GM12878 (cell line): ENCODE data around the gene TIMM21. TPM values are rescaled to one million over a fixed set of nuclear protein-coding genes. Genes with fewer than 3 reads are reported as not detected.

Experiments used
- ATAC-seq: fragments of 200-7000 bp; cut with Tn5 transposase; 3 replicates; pipeline ENCODE4 v1.9.1; 2020; ENCODE audit warnings: mild to moderate bottlenecking, moderate library complexity
- BruUV-seq: library from RNA; stranded (reverse); fragments of 400-500 nt; replicated peaks from 2 replicates; lab custom pipeline; 2021; lab: Mats Ljungman, UMichigan
- CTCF ChIA-PET: fragments of 300-600 bp; sonication (Branson Sonifier 250); formaldehyde crosslinking; extraction: SDS; loops from one replicate; lab custom pipeline; 2021; ENCODE audit warnings: inconsistent platforms; lab: Yijun Ruan, JAX
- POLR2A ChIA-PET: fragments of 350-600 bp; formaldehyde crosslinking; extraction: SDS; loops from one replicate; lab custom pipeline; 2021; ENCODE audit warnings: inconsistent platforms; lab: Charles Lee
- RAD21 ChIA-PET: fragments of 300-600 bp; sonication (Branson Sonifier 250); formaldehyde crosslinking; loops from one replicate; lab custom pipeline; 2023; ENCODE audit warnings: antibody characterized with exemption; ENCODE audit not compliant: unreplicated experiment; lab: Charles Lee
- SMC1A ChIA-PET: fragments of 300-600 bp; sonication (Branson Sonifier 250); formaldehyde crosslinking; loops from one replicate; lab custom pipeline; 2023; ENCODE audit not compliant: unreplicated experiment, uncharacterized antibody; lab: Charles Lee
- DNase-seq: peaks from one replicate; pipeline ENCODE4 v3.0.0-alpha.2; 2011; ENCODE audit warnings: low read depth, low spot score
- FAIRE-seq: peaks from 3 replicates; lab custom pipeline; 2011; peaks lifted over from hg19 to GRCh38; lab: Jason Lieb, UNC
- H2AFZ ChIP-seq: 2 replicates; pipeline ENCODE4 v1.6.0; 2011; ENCODE audit warnings: low read depth, low read length, control low read depth; ENCODE audit not compliant: control insufficient read depth
- H3K27ac ChIP-seq: 2 replicates; pipeline ENCODE4 v1.5.1; 2011; ENCODE audit warnings: control low read depth; ENCODE audit not compliant: control insufficient read depth, insufficient read depth
- H3K27me3 ChIP-seq, 2 experiments: replicated peaks in 1 of 2; 2 replicates each; pipeline versions ENCODE4 v1.6.0 to v1.6.1; 2011; ENCODE audit warnings: low read length in 1 of 2; ENCODE audit not compliant: control insufficient read depth in 2 of 2, insufficient read depth in 2 of 2
- H3K36me3 ChIP-seq, 2 experiments: 2 replicates each; pipeline ENCODE4 v1.5.1; 2011; ENCODE audit warnings: low read length in 1 of 2; ENCODE audit not compliant: control insufficient read depth in 2 of 2, insufficient read depth in 2 of 2
- H3K4me1 ChIP-seq: 2 replicates; pipeline ENCODE4 v1.6.1; 2011; ENCODE audit warnings: mild to moderate bottlenecking, low read length, moderate library complexity, mixed read lengths; ENCODE audit not compliant: control insufficient read depth, insufficient read depth
- H3K4me2 ChIP-seq: 2 replicates; pipeline ENCODE4 v1.6.0; 2011; ENCODE audit warnings: control low read depth; ENCODE audit not compliant: control insufficient read depth, insufficient read depth
- H3K4me3 ChIP-seq: fragments of 200-600 bp; sonication (generic); 2 replicates; pipeline ENCODE4 v1.5.1; 2016
- H3K79me2 ChIP-seq: 2 replicates; pipeline ENCODE4 v1.6.0; 2011; ENCODE audit warnings: low read length; ENCODE audit not compliant: control insufficient read depth, insufficient read depth
- H3K9ac ChIP-seq: 2 replicates; pipeline ENCODE4 v1.8.0; 2011; ENCODE audit warnings: low read length, control low read depth, mixed read lengths; ENCODE audit not compliant: control insufficient read depth, insufficient read depth
- H3K9me3 ChIP-seq: replicated peaks from 3 replicates; pipeline ENCODE4 v1.5.1; 2011; ENCODE audit warnings: mild to moderate bottlenecking, low read length; ENCODE audit not compliant: control insufficient read depth, insufficient read depth
- H4K20me1 ChIP-seq: 2 replicates; pipeline ENCODE4 v1.6.0; 2011; ENCODE audit not compliant: control insufficient read depth, insufficient read depth
- ASH2L ChIP-seq: fragments of 300-600, 200-600 bp; sonication (generic); IDR thresholded peaks from 2 replicates; pipeline ENCODE4 v1.6.1; 2017; ENCODE audit warnings: low read depth, mild to moderate bottlenecking, borderline replicate concordance
- E2F4 ChIP-seq: IDR thresholded peaks from 2 replicates; pipeline ENCODE4 v1.6.1; 2012; ENCODE audit warnings: low read depth, low read length, improper control_type of control experiment
- IKZF1 ChIP-seq: fragments of 450-650 bp; conservative IDR thresholded peaks from 2 replicates; pipeline ENCODE4 v1.6.1; 2017; ENCODE audit warnings: antibody characterized with exemption, mild to moderate bottlenecking
- IKZF2 ChIP-seq, 2 experiments: fragments of 450-650 bp; IDR thresholded peaks; 2 replicates each; pipeline ENCODE4 v1.6.1; 2017; ENCODE audit warnings: mild to moderate bottlenecking in 2 of 2, moderate library complexity in 2 of 2
- IRF4 ChIP-seq: IDR thresholded peaks from 2 replicates; pipeline ENCODE4 v1.6.1; 2011; ENCODE audit warnings: low read depth, low read length
- MEF2B ChIP-seq: fragments of 450-650 bp; IDR thresholded peaks from 2 replicates; pipeline ENCODE4 v1.6.1; 2018; ENCODE audit warnings: mild to moderate bottlenecking, moderate library complexity; ENCODE audit not compliant: partially characterized antibody, poor library complexity, severe bottlenecking
- MYC ChIP-seq: IDR thresholded peaks from 2 replicates; pipeline ENCODE4 v1.6.1; 2011; ENCODE audit warnings: mild to moderate bottlenecking, low read length, moderate library complexity, inconsistent platforms; ENCODE audit not compliant: insufficient read depth, insufficient replicate concordance, insufficient read length, severe bottlenecking
- ZBTB40 ChIP-seq: fragments of 450-650 bp; IDR thresholded peaks from 2 replicates; pipeline ENCODE4 v1.6.1; 2016; ENCODE audit warnings: mild to moderate bottlenecking, moderate library complexity, borderline replicate concordance
- ZNF592 ChIP-seq: fragments of 450-650 bp; IDR thresholded peaks from 2 replicates; pipeline ENCODE4 v1.6.1; 2017; ENCODE audit warnings: mild to moderate bottlenecking, moderate library complexity
- WGBS: methylation state at CpG from one replicate; pipeline ENCODE4 v1.1.6; 2016; ENCODE audit warnings: low lambda C conversion rate; ENCODE audit not compliant: insufficient replicate concordance, insufficient coverage; ENCODE audit errors: missing lambda C conversion rate; 5-methylcytosine and 5-hydroxymethylcytosine counted together
- in situ Hi-C: fragments of 300-500 bp; cut with MboI; formaldehyde crosslinking; loops from 9 replicates; pipeline ENCODE4 v1.14.3; 2018; ENCODE audit warnings: mixed read lengths
- intact Hi-C: fragments of 100-400 bp; cut with micrococcal nuclease; formaldehyde crosslinking; loops from one replicate; pipeline ENCODE4 v1.14.2; 2022; ENCODE audit not compliant: unreplicated experiment
- polyA plus RNA-seq, 11 experiments: library from polyadenylated mRNA; depleted of rRNA in 4 of 11; unstranded in 6 of 11; stranded (reverse) in 5 of 11; fragments of >200 nt; fragmentation: Nextera tagmentation in 4 of 11; fragmentation: Illumina TruSeq in 1 of 11; extraction: Ambion mirVana in 4 of 11; extraction: Trizol in 1 of 11; gene quantifications; 1 replicate in 1 of 11; 2 replicates in 10 of 11; pipeline versions ENCODE4 v1.2.1 to v1.2.3, GENCODE V29; 2011 to 2016; ENCODE audit warnings: inconsistent platforms in 2 of 11, missing spikeins in 2 of 11, low read depth in 1 of 11
- total RNA-seq, 4 experiments: library from RNA; depleted of rRNA in 3 of 4; stranded (reverse); fragments of >200 nt in 3 of 4; fragmentation: Illumina TruSeq in 1 of 4; extraction: Trizol in 1 of 4; gene quantifications; 2 replicates each; pipeline versions ENCODE4 v1.2.1 to v1.2.3, GENCODE V29; 2013 to 2021

TIMM21 gene
- total and polyA plus RNA-seq, 10 of the 15 experiments (the other 5 are each of a cell fraction or from before 2014, with no cell fraction given): 39.5 to 203 (median 83.4) TPM

DNA sequence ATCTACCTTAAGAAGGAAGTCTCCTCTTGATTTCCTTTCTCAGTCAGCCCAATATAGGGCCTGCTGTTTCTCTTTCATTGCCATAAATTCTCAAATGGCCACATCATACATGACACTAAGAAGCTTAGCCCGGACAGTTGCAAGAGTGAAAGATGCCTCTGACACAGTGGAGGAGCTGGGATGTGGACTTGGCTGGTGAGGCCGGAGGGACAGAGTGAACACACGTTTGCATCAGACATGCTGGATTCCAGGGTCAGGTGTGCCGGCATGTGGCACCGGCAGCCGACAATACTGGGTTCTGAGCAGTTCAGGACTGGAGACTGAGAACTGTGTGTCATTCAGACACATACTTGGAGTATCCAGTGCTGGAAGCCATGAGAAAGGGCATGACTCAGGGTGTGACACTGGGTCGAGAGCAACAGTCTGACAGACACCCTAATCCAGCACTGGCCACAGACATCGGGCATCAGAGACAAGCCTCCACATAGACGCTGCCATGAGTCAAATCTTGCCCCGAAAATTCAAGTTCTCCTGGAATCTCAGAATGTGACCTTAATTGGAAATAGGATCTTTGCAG lies 31.4 kb downstream of the TIMM21 start:
- RAD21 ChIA-PET: no interaction called here
- Histone ChIP-seq H2AFZ (no peak overlapping the region), H3K4me3 (no peak overlapping the region), H3K4me1 (no peaks in the 10 kb centered on the region), H3K79me2 (no peaks in the 10 kb centered on the region), H3K36me3 (no peaks in the 10 kb centered on the region), H3K27me3 (peaks cover 2 to 4% of the 10 kb centered on the region in 2 experiments), H3K9ac (no peak overlapping the region), H3K4me2 (no peak overlapping the region), H3K27ac (no peak overlapping the region), H3K9me3 (no peaks in the 10 kb centered on the region), H4K20me1 (no peaks in the 10 kb centered on the region)
- ATAC-seq (no peak), FAIRE-seq (no peak), DNase-seq (no peak)
- BruUV-seq: no TSS peak
- CTCF ChIA-PET: interaction anchor here (0.8 kb wide), 1 partner anchor 8 kb away, joined by 3 read pairs; no protein-coding TSS in a partner anchor
- POLR2A ChIA-PET: no interaction called here
- 30% methylated on average over 10 of the region's 10 CpGs for WGBS
- in situ Hi-C loops (no loop called here), intact Hi-C loops (no loop called here)
- SMC1A ChIA-PET: interaction anchor here (1.0 kb wide), 1 partner anchor 372 kb away, joined by 3 read pairs; no protein-coding TSS in a partner anchor
- TF ChIP-seq IRF4: no peak
- TF ChIP-seq ZNF592: no peak
- TF ChIP-seq ASH2L: no peak
- TF ChIP-seq IKZF1: no peak
- TF ChIP-seq MEF2B: no peak
- TF ChIP-seq ZBTB40: no peak
- no peak for TF ChIP-seq IKZF2 (IDR thresholded peaks at IDR 0.05)
- TF ChIP-seq MYC: no peak
- TF ChIP-seq E2F4: no peak
